ENCODE data around the gene NLN.

DNA sequence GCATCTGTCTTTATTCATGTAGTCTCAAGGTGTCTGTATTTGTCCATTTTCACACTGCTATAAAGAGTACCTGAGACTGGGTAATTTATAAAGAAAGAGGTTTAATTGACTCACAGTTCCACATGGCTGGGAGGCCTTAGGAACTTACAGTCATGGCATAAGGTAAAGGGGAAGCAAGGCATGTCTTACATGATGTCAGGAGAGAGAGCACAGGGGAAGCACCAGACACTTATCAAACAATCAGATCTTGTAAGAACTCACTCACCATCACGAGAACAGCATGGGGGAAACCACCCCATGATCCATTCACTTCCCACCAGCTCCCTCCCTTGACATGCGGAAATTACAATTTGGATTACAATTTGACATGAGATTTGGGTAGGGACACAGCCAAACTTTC, 44.2 kb downstream of the NLN start:
- TF ChIP-seq, protein P1, sequence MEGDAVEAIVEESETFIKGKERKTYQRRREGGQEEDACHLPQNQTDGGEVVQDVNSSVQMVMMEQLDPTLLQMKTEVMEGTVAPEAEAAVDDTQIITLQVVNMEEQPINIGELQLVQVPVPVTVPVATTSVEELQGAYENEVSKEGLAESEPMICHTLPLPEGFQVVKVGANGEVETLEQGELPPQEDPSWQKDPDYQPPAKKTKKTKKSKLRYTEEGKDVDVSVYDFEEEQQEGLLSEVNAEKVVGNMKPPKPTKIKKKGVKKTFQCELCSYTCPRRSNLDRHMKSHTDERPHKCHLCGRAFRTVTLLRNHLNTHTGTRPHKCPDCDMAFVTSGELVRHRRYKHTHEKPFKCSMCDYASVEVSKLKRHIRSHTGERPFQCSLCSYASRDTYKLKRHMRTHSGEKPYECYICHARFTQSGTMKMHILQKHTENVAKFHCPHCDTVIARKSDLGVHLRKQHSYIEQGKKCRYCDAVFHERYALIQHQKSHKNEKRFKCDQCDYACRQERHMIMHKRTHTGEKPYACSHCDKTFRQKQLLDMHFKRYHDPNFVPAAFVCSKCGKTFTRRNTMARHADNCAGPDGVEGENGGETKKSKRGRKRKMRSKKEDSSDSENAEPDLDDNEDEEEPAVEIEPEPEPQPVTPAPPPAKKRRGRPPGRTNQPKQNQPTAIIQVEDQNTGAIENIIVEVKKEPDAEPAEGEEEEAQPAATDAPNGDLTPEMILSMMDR (IDR thresholded peaks at IDR 0.05), result no peak
- no peak for TF ChIP-seq POLR2A (IDR thresholded peaks at IDR 0.05)

Measured in adrenal gland (tissue), 5 donors.